HL-60 (cell line): ENCODE data around the gene DHRSX.

ENCODE experiments used
- GABPA ChIP-seq: IDR thresholded peaks from 2 replicates; pipeline ENCODE4 v1.6.1; 2012; ENCODE audit warnings: low read depth
- POLR2AphosphoS5 ChIP-seq: IDR thresholded peaks from 2 replicates; pipeline ENCODE4 v1.6.1; 2012; ENCODE audit warnings: low read depth
- SPI1 ChIP-seq: IDR thresholded peaks from 2 replicates; pipeline ENCODE4 v1.6.1; 2012; ENCODE audit warnings: low read depth, mild to moderate bottlenecking, borderline replicate concordance
- TF ChIP-seq, protein P1 (sequence below): IDR thresholded peaks from one replicate; pipeline ENCODE4 v1.5.1; 2011; ENCODE audit warnings: low read length, control low read depth, inconsistent platforms; ENCODE audit not compliant: insufficient read depth
- TF ChIP-seq, protein P2 (sequence below): IDR thresholded peaks from 2 replicates; pipeline ENCODE4 v1.6.1; 2012; ENCODE audit warnings: low read depth; ENCODE audit not compliant: insufficient replicate concordance

DNA sequence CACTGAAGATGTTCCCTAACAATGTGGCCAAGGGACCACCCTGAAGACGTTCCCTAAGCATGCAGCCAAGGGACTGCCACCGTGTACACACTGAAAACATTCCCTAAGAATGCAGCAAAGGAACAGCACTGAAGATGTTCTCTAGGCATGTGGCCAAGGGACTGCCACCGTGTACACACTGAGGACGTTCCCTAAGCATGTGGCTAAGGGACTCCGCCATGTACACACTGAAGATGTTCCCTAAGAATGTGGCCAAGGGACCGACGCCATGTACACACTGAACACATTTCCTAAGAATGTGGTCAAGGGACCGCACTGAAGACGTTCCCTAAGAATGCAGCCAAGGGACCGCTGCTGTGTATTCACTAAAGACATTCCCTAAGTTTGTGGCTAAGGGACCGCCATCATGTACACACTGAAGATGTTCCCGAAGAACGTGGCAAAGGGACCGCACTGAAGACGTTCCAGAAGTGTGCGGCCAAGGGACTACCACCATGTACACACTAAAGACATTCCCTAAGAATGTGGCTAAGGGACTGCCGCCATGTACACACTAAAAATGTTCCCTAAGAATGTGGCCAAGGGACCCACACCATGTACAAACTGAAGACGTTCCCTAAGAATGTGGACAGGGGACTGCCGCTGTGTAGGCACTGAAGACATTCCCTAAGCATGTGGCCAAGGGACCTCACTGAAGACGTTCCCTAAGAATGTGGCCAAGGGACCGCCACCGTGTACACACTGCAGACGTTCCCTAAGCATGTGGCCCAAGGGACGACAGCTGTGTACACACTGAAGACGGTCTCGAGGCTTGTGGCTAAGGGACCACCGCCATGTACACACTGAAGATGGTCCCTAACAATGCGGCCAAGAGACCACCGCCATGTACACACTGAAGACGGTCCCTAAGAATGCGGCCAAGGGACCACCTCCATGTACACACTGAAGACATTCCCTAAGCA, 54.8 kb downstream of the DHRSX start:
- TF ChIP-seq, protein P1, sequence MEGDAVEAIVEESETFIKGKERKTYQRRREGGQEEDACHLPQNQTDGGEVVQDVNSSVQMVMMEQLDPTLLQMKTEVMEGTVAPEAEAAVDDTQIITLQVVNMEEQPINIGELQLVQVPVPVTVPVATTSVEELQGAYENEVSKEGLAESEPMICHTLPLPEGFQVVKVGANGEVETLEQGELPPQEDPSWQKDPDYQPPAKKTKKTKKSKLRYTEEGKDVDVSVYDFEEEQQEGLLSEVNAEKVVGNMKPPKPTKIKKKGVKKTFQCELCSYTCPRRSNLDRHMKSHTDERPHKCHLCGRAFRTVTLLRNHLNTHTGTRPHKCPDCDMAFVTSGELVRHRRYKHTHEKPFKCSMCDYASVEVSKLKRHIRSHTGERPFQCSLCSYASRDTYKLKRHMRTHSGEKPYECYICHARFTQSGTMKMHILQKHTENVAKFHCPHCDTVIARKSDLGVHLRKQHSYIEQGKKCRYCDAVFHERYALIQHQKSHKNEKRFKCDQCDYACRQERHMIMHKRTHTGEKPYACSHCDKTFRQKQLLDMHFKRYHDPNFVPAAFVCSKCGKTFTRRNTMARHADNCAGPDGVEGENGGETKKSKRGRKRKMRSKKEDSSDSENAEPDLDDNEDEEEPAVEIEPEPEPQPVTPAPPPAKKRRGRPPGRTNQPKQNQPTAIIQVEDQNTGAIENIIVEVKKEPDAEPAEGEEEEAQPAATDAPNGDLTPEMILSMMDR: no peak
- no peak for TF ChIP-seq GABPA
- no peak for TF ChIP-seq POLR2AphosphoS5
- TF ChIP-seq, protein P2, sequence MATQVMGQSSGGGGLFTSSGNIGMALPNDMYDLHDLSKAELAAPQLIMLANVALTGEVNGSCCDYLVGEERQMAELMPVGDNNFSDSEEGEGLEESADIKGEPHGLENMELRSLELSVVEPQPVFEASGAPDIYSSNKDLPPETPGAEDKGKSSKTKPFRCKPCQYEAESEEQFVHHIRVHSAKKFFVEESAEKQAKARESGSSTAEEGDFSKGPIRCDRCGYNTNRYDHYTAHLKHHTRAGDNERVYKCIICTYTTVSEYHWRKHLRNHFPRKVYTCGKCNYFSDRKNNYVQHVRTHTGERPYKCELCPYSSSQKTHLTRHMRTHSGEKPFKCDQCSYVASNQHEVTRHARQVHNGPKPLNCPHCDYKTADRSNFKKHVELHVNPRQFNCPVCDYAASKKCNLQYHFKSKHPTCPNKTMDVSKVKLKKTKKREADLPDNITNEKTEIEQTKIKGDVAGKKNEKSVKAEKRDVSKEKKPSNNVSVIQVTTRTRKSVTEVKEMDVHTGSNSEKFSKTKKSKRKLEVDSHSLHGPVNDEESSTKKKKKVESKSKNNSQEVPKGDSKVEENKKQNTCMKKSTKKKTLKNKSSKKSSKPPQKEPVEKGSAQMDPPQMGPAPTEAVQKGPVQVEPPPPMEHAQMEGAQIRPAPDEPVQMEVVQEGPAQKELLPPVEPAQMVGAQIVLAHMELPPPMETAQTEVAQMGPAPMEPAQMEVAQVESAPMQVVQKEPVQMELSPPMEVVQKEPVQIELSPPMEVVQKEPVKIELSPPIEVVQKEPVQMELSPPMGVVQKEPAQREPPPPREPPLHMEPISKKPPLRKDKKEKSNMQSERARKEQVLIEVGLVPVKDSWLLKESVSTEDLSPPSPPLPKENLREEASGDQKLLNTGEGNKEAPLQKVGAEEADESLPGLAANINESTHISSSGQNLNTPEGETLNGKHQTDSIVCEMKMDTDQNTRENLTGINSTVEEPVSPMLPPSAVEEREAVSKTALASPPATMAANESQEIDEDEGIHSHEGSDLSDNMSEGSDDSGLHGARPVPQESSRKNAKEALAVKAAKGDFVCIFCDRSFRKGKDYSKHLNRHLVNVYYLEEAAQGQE: no peak
- no peak for TF ChIP-seq SPI1
